ENCODE measurements around the gene KLK6. TPM values are rescaled to one million over a fixed set of nuclear protein-coding genes. Genes with fewer than 3 reads are reported as not detected.

KLK6 gene
- total RNA-seq, 2 experiments from 2014 or later, result not detected

- Mint-ChIP-seq H3K27me3 (peaks cover 51% of the 10 kb centered on the region), H3K4me1 (ENCODE audit: low read depth) (peaks cover 5% of the 10 kb centered on the region), H3K4me3 (no peak overlapping the region), H3K9me3 (no peaks in the 10 kb centered on the region), H3K27ac (no peak overlapping the region), H3K36me3 (ENCODE audit: low read depth) (no peaks in the 10 kb centered on the region)
- intact Hi-C loops (cut with DNase I, micrococcal nuclease), result loop anchor here in 1 of 2 experiments (10.0 kb wide), 1 partner anchor 321 kb away; the partner anchor contains the start of gene SIGLECL1
- no peak for DNase-seq
- H3K4me1 ChIP-seq (ENCODE audit: insufficient read depth, low read length), result no peaks in the 10 kb centered on the region
- no peaks in the 10 kb centered on the region for H3K36me3 ChIP-seq (ENCODE audit: insufficient read depth, low read length)
- ChIA-PET CTCF (no interaction called here), POLR2A (no interaction called here)
- H3K4me3 ChIP-seq (ENCODE audit: low read length), result no peak overlapping the region
- ATAC-seq (ENCODE audit: poor library complexity), result no peak
- no peak overlapping the region for H3K27ac ChIP-seq (ENCODE audit: low read depth in 1 of 2, low read length in 2 of 2)
- no peaks in the 10 kb centered on the region for H3K9me3 ChIP-seq (ENCODE audit: control insufficient read depth in 1 of 2, insufficient read depth in 1 of 2, low read length in 2 of 2)
- no peak for TF ChIP-seq CTCF (IDR thresholded peaks at IDR 0.05)
- peaks cover 15 to 20% of the 10 kb centered on the region in 2 experiments for H3K27me3 ChIP-seq (ENCODE audit: control insufficient read depth in 1 of 2, insufficient read depth in 2 of 2, low read length in 2 of 2)
Observed at GRCh38 chr19:50933640-50934039, 35.8 kb downstream of the KLK6 start.

GRCh38 chr19:50932690-50933083 is 36.7 kb downstream of the KLK6 start:
- H3K36me3 ChIP-seq (ENCODE audit: insufficient read depth, low read length), result no peaks in the 10 kb centered on the region
- H3K4me1 ChIP-seq (ENCODE audit: insufficient read depth, low read length), result no peaks in the 10 kb centered on the region
- no peak overlapping the region for H3K4me3 ChIP-seq (ENCODE audit: low read length)
- Mint-ChIP-seq H3K4me1 (ENCODE audit: low read depth) (peaks cover 5% of the 10 kb centered on the region), H3K4me3 (no peak overlapping the region), H3K27me3 (peaks cover 55% of the 10 kb centered on the region), H3K27ac (no peak overlapping the region), H3K36me3 (ENCODE audit: low read depth) (no peaks in the 10 kb centered on the region), H3K9me3 (no peaks in the 10 kb centered on the region)
- no peak overlapping the region for H3K27ac ChIP-seq (ENCODE audit: low read depth in 1 of 2, low read length in 2 of 2)
- no peak for TF ChIP-seq CTCF (IDR thresholded peaks at IDR 0.05)
- no peaks in the 10 kb centered on the region for H3K9me3 ChIP-seq (ENCODE audit: control insufficient read depth in 1 of 2, insufficient read depth in 1 of 2, low read length in 2 of 2)
- ChIA-PET POLR2A (no interaction called here), CTCF (no interaction called here)
- intact Hi-C loops (cut with DNase I, micrococcal nuclease), result loop anchor here in 1 of 2 experiments (10.0 kb wide), 1 partner anchor 322 kb away; the partner anchor contains the start of gene SIGLECL1
- peaks cover 15 to 20% of the 10 kb centered on the region in 2 experiments for H3K27me3 ChIP-seq (ENCODE audit: control insufficient read depth in 1 of 2, insufficient read depth in 2 of 2, low read length in 2 of 2)
- DNase-seq (no peak), ATAC-seq (ENCODE audit: poor library complexity) (no peak)

GRCh38 chr19:50932018-50932689 is 37.2 kb downstream of the KLK6 start:
- Mint-ChIP-seq H3K4me1 (ENCODE audit: low read depth) (peaks cover 5% of the 10 kb centered on the region), H3K27me3 (peaks cover 55% of the 10 kb centered on the region), H3K4me3 (no peak overlapping the region), H3K27ac (no peak overlapping the region), H3K9me3 (no peaks in the 10 kb centered on the region), H3K36me3 (ENCODE audit: low read depth) (no peaks in the 10 kb centered on the region)
- Histone ChIP-seq H3K27me3 (ENCODE audit: control insufficient read depth in 1 of 2, insufficient read depth in 2 of 2, low read length in 2 of 2) (peaks cover 15 to 20% of the 10 kb centered on the region in 2 experiments), H3K36me3 (ENCODE audit: insufficient read depth, low read length) (no peaks in the 10 kb centered on the region), H3K4me1 (ENCODE audit: insufficient read depth, low read length) (no peaks in the 10 kb centered on the region), H3K27ac (ENCODE audit: low read depth in 1 of 2, low read length in 2 of 2) (no peak overlapping the region), H3K4me3 (ENCODE audit: low read length) (no peak overlapping the region), H3K9me3 (ENCODE audit: control insufficient read depth in 1 of 2, insufficient read depth in 1 of 2, low read length in 2 of 2) (no peaks in the 10 kb centered on the region)
- intact Hi-C loops (cut with DNase I, micrococcal nuclease), result loop anchor here in 1 of 2 experiments (10.0 kb wide), 1 partner anchor 323 kb away; the partner anchor contains the start of gene SIGLECL1
- DNase-seq (no peak), ATAC-seq (ENCODE audit: poor library complexity) (no peak)
- POLR2A ChIA-PET, result no interaction called here
- no peak for TF ChIP-seq CTCF (IDR thresholded peaks at IDR 0.05)
- CTCF ChIA-PET, result no interaction called here

Data from CD4-positive, alpha-beta T cell (primary cell).